ENCODE results near the gene RRP15.

RRP15 gene

GRCh38 chr1:218296162-218296561 lies 11.1 kb downstream of the RRP15 start:
- TF ChIP-seq, protein P1, sequence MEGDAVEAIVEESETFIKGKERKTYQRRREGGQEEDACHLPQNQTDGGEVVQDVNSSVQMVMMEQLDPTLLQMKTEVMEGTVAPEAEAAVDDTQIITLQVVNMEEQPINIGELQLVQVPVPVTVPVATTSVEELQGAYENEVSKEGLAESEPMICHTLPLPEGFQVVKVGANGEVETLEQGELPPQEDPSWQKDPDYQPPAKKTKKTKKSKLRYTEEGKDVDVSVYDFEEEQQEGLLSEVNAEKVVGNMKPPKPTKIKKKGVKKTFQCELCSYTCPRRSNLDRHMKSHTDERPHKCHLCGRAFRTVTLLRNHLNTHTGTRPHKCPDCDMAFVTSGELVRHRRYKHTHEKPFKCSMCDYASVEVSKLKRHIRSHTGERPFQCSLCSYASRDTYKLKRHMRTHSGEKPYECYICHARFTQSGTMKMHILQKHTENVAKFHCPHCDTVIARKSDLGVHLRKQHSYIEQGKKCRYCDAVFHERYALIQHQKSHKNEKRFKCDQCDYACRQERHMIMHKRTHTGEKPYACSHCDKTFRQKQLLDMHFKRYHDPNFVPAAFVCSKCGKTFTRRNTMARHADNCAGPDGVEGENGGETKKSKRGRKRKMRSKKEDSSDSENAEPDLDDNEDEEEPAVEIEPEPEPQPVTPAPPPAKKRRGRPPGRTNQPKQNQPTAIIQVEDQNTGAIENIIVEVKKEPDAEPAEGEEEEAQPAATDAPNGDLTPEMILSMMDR (conservative IDR thresholded peaks at IDR 0.05), result no peak
- no peak overlapping the region for H3K27ac ChIP-seq

- TF ChIP-seq, protein P1 (conservative IDR thresholded peaks at IDR 0.05), result no peak
- H3K27ac ChIP-seq, result no peak overlapping the region
Observed at GRCh38 chr1:218297461-218297860, 12.4 kb downstream of the RRP15 start.

- TF ChIP-seq, protein P1 (conservative IDR thresholded peaks at IDR 0.05), result no peak
- H3K27ac ChIP-seq, result no peak overlapping the region
Observed at GRCh38 chr1:218297867-218298266, 12.8 kb downstream of the RRP15 start.

GRCh38 chr1:218298398-218298797 lies 13.3 kb downstream of the RRP15 start:
- H3K27ac ChIP-seq, result no peak overlapping the region
- TF ChIP-seq, protein P1 (conservative IDR thresholded peaks at IDR 0.05), result no peak

DNA sequence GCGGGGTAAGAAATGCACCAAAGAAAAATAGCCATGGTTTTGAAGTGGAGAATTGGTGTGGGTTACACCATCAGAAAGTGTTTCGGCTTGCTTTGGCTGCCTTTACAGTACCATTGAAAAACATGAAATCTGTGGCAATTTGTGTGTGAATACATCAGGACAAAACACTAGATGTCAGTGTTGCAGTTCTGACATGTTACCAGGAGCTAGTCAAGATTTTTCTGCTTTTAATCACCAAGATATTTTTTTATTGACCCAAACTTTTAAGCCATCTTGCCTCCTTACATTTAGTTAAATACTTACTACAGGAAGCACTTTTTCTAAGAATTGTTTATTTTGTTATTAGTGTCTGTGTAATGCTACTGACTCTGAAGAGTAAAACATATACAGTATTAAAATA lies 14.3 kb downstream of the RRP15 start:
- H3K27ac ChIP-seq, result no peak overlapping the region
- TF ChIP-seq, protein P1 (conservative IDR thresholded peaks at IDR 0.05), result peak; percentile 80

GRCh38 chr1:218301217-218301616 lies 16.1 kb downstream of the RRP15 start:
- peak overlapping the region; percentile 80 for H3K27ac ChIP-seq
- TF ChIP-seq, protein P1 (conservative IDR thresholded peaks at IDR 0.05), result no peak

- TF ChIP-seq, protein P1 (conservative IDR thresholded peaks at IDR 0.05), result no peak
- H3K27ac ChIP-seq, result peak overlapping the region; percentile 80
Observed at GRCh38 chr1:218302155-218302554, 17.1 kb downstream of the RRP15 start.
